Heart left ventricle (tissue), 16 donors: Measurements from ENCODE around the gene PRKN. TPM values are rescaled to one million over a fixed set of nuclear protein-coding genes. Genes with fewer than 3 reads are reported as not detected.

ENCODE experiments used
- ATAC-seq, 4 donors: fragments of 200-7000 bp; cut with Tn5 transposase; one replicate each; pipeline ENCODE4 v1.9.1; 2020 to 2022; ENCODE audit warnings: moderate library complexity in 4 of 4, mild to moderate bottlenecking in 3 of 4, moderate number of reproducible peaks in 1 of 4
- DNase-seq, 5 donors: peaks; one replicate each; pipeline ENCODE4 v3.0.0-alpha.2; 2020
- H3K27ac ChIP-seq, 12 donors: fragments of 200-600 bp; sonication (generic) in 4 of 12; one replicate each; pipeline versions ENCODE4 v1.5.0 to v1.8.0; 2016 to 2022; ENCODE audit warnings: mild to moderate bottlenecking in 2 of 12
- H3K27me3 ChIP-seq, 9 donors: fragments of 200-600 bp; sonication (generic) in 2 of 9; one replicate each; pipeline versions ENCODE4 v1.5.1 to v1.8.0; 2016 to 2022; ENCODE audit warnings: mild to moderate bottlenecking in 3 of 9
- H3K36me3 ChIP-seq, 9 donors: fragments of 200-600 bp; sonication (generic) in 2 of 9; one replicate each; pipeline versions ENCODE4 v1.5.0 to v1.8.0; 2018 to 2022; ENCODE audit warnings: mild to moderate bottlenecking in 2 of 9
- H3K4me1 ChIP-seq, 12 donors: fragments of 200-600 bp; sonication (generic) in 4 of 12; one replicate each; pipeline versions ENCODE4 v1.5.0 to v1.8.0; 2016 to 2022; ENCODE audit warnings: mild to moderate bottlenecking in 3 of 12
- H3K4me3 ChIP-seq, 12 donors: fragments of 200-600 bp; sonication (generic) in 4 of 12; one replicate each; pipeline versions ENCODE4 v1.5.0 to v1.8.0; 2017 to 2022; ENCODE audit warnings: mild to moderate bottlenecking in 9 of 12, moderate library complexity in 4 of 12
- H3K9me3 ChIP-seq, 12 donors: fragments of 200-600 bp; sonication (generic) in 4 of 12; one replicate each; pipeline versions ENCODE4 v1.5.0 to v1.8.0; 2016 to 2022; ENCODE audit warnings: mild to moderate bottlenecking in 1 of 12
- CTCF ChIP-seq, 12 donors: fragments of 200-600 bp; sonication (generic) in 4 of 12; IDR thresholded peaks; one replicate each; pipeline versions ENCODE4 v1.5.0 to v1.8.0; 2018 to 2022; ENCODE audit warnings: antibody characterized with exemption in 12 of 12, mild to moderate bottlenecking in 5 of 12
- POLR2A ChIP-seq, 2 donors: fragments of 450-650 bp; IDR thresholded peaks; one replicate each; pipeline ENCODE4 v1.6.1; 2017; ENCODE audit warnings: antibody characterized with exemption in 2 of 2, mild to moderate bottlenecking in 2 of 2, moderate library complexity in 2 of 2
- WGBS, 4 donors: extraction: QIAGEN DNeasy Blood & Tissue Kit in 2 of 4; methylation state at CpG; one replicate each; pipeline versions ENCODE4 v1.1.5 to v1.1.7; 2013 to 2018; 5-methylcytosine and 5-hydroxymethylcytosine counted together
- intact Hi-C, 10 donors: fragments of 100-400 bp; cut with DNase I; formaldehyde crosslinking; loops; one replicate each; pipeline versions ENCODE4 v1.11.1 to v1.14.2; 2022
- polyA plus RNA-seq, 2 donors: library from polyadenylated mRNA; stranded (reverse); fragments of 200-250 nt; gene quantifications; one replicate each; pipeline ENCODE4 v1.2.3, GENCODE V29; 2013
- total RNA-seq, 9 donors: library from RNA; depleted of rRNA in 2 of 9; stranded (reverse); fragments of >200 nt in 2 of 9; fragmentation: NEBNext Ultra II Directional in 3 of 9; extraction: Animal tissue kit (Norgen Biotek cat#: 25700) in 3 of 9; gene quantifications; one replicate each; pipeline versions ENCODE4 v1.1.0 to v1.2.4, GENCODE V29; 2016 to 2023
- donor health status: ischemic (EF 13 %, LVEDD 7.1; RV severe dilation, severe dysfunction).
- donor health status: healthy with polysubstance abuse.
- donor health status: DM: no; HTN: yes; CAD: no.
- donor health status: DM: no; HTN: no; CAD: no.
- donor health status: ischemic (EF 25% LVEDD 6.9; RV normal size, moderate dysfunction).
- donor health status: ischemic (EF 25% LVEDD 5.7; RV mildly dilated, moderate dysfunction).
- donor health status: healthy.
- donor health status: DM: yes; HTN: yes; CAD: no.
- donor health status: ischemic (EF 35%, LVEDD 5.7; RV mildly dilated, moderate dysfunction).
- donor health status: nonischemic (EF 11% LVEDD 7.7; RV severe dilation, severe dysfunction).
- donor health status: DM: yes; HTN: yes; CAD: no.
- donor health status: PGD.
- donor health status: ischemic (EF 29% LVEDD 5.4; RV normal size, mild dysfunction).
- donor health status: nonischemic (EF 23%, LVEDD 6.1; RV moderate dilation, normal function).

The PRKN gene
- total and polyA plus RNA-seq, 11 donors = 3.4 to 32.5 (median 21.2) TPM

DNA sequence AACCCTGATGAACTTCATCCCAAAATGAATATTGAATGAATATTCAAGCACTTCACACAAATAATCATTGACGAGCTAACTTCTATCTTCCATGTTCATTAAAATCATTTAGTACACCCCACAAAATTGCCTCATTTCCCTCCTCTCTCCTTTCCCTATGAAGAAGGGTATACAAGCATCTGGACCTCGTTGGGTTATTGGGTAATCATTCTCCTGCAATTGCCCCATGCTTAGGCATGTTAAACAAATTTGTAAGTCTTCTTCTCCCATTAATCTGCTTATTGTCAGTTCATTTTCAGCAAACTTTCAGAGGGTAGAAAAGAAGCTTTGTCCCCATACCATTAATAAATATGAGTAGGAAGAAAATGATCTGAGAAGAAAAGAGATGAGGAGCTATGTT lies 27.6 kb downstream of the PRKN start:
- WGBS, 4 donors = 80 to 93% (median 86%) methylated on average over 2 of the region's 2 CpGs
- Histone ChIP-seq H3K9me3 (no peaks in the 10 kb centered on the region), H3K27me3 (no peaks in the 10 kb centered on the region), H3K4me3 (no peak overlapping the region), H3K4me1 (peaks cover 0 to 9% (median 0%) of the 10 kb centered on the region in 12 donors), H3K27ac (no peak overlapping the region), H3K36me3 (no peaks in the 10 kb centered on the region)
- ATAC-seq = no peak
- DNase-seq = no peak
- TF ChIP-seq POLR2A (IDR thresholded peaks at IDR 0.05) = no peak
- TF ChIP-seq CTCF (IDR thresholded peaks at IDR 0.05) = no peak
- intact Hi-C loops = no loop called here

DNA sequence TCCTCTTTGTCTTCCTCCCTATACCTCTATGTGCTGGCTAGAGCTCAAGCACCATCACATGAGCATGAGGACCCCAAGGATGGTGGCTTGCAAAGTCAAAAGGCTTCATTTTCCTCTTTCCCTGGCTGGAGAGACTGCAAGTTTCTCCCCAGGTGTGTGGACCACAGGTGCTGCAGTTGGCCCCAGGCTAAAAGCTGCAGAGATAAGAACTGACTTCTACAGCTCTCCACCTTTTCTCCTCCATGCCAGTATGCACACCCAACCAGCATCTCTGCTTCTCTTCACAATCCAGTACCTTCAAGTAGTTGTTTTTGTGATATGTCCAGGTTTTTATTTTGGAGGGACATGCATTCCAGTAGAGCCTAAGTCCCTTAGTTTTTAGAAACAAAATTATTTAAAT lies 29.1 kb downstream of the PRKN start:
- no peak overlapping the region for H3K27ac ChIP-seq
- no peak for ATAC-seq
- TF ChIP-seq POLR2A (IDR thresholded peaks at IDR 0.05) (no peak), CTCF (IDR thresholded peaks at IDR 0.05) (no peak)
- H3K27me3 ChIP-seq = no peaks in the 10 kb centered on the region
- H3K4me1 ChIP-seq = peaks cover 0 to 9% (median 0%) of the 10 kb centered on the region in 12 donors
- no peaks in the 10 kb centered on the region for H3K36me3 ChIP-seq
- H3K9me3 ChIP-seq = no peaks in the 10 kb centered on the region
- intact Hi-C loops = no loop called here
- no peak overlapping the region for H3K4me3 ChIP-seq
- DNase-seq = no peak

DNA sequence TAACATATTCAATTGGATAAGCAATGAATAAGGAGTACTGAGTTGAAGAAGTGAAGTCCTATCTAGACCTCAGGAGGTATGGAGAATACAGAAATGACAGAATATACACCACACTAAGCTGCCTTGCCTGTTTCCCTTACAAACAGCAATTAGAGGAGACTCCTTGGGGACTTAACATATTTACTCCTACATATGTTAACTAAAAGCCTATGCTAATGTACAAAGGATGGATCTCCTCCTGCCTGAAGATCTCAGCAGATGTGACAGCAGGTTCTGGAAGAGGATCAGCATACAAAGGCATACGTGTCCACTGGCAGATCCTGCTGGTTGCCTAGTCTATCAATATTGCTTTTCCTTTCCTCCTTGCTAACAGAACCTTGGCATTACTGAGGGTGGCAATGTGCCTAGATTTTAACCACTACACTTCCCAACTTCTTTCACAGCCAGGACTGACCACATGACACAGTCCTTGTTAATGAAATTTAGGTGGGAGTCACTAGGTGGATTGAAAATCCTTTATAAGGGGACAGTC lies 29.6 kb downstream of the PRKN start:
- Histone ChIP-seq H3K27ac (no peak overlapping the region), H3K27me3 (no peaks in the 10 kb centered on the region), H3K4me3 (no peak overlapping the region), H3K36me3 (no peaks in the 10 kb centered on the region), H3K9me3 (no peaks in the 10 kb centered on the region), H3K4me1 (peaks cover 0 to 9% (median 0%) of the 10 kb centered on the region in 12 donors)
- DNase-seq = no peak
- WGBS, 4 donors = 37 to 62% (median 43%) methylated on average over 1 of the region's 1 CpG
- no peak for TF ChIP-seq POLR2A (IDR thresholded peaks at IDR 0.05)
- no peak for TF ChIP-seq CTCF (IDR thresholded peaks at IDR 0.05)
- intact Hi-C loops = no loop called here
- ATAC-seq = peak in 2 of 4 donors; percentile 10 to 24

GRCh38 chr6:162690158-162690557 lies 37.4 kb downstream of the PRKN start:
- no peak overlapping the region for H3K27ac ChIP-seq
- no peak overlapping the region for H3K4me3 ChIP-seq
- H3K4me1 ChIP-seq = peaks cover 0 to 7% (median 0%) of the 10 kb centered on the region in 12 donors
- intact Hi-C loops = no loop called here
- no peak for ATAC-seq
- H3K27me3 ChIP-seq = no peaks in the 10 kb centered on the region
- no peaks in the 10 kb centered on the region for H3K36me3 ChIP-seq
- H3K9me3 ChIP-seq = peaks cover 0 to 4% (median 0%) of the 10 kb centered on the region in 12 donors
- TF ChIP-seq CTCF (IDR thresholded peaks at IDR 0.05) = no peak
- TF ChIP-seq POLR2A (IDR thresholded peaks at IDR 0.05) = no peak
- WGBS, 4 donors = 73 to 75% (median 74%) methylated on average over 5 of the region's 5 CpGs
- no peak for DNase-seq
